SJCRH30 (cell line): ENCODE data around the gene ZBTB18. TPM values are rescaled to one million over a fixed set of nuclear protein-coding genes. Genes with fewer than 3 reads are reported as not detected.
A peak's percentile ranks its signal among the peaks of the same experiment; 100 is the strongest.
"Not testable (repeated sequence)": the region's sequence is repeated elsewhere in the genome, so short reads cannot be mapped to it uniquely, and the experiment has no call there.

Source experiments
- DNase-seq, 2 experiments: peaks; one replicate each; pipeline ENCODE4 v3.0.0-alpha.2; 2015 to 2020
- H3K27ac ChIP-seq: fragments of 250-450 bp; sonication (Bioruptor Pico); 2 replicates; pipeline ENCODE4 v1.5.1; 2020; ENCODE audit warnings: mild to moderate bottlenecking, moderate library complexity
- H3K27me3 ChIP-seq: fragments of 250-450 bp; sonication (Bioruptor Pico); 2 replicates; pipeline ENCODE4 v1.5.1; 2020; ENCODE audit warnings: mild to moderate bottlenecking, moderate library complexity
- H3K36me3 ChIP-seq: fragments of 250-450 bp; sonication (Bioruptor Pico); 2 replicates; pipeline ENCODE4 v1.5.1; 2020; ENCODE audit warnings: mild to moderate bottlenecking, moderate library complexity
- H3K4me1 ChIP-seq: fragments of 250-450 bp; sonication (Bioruptor Pico); 2 replicates; pipeline ENCODE4 v1.5.1; 2020; ENCODE audit warnings: mild to moderate bottlenecking, moderate library complexity
- H3K4me3 ChIP-seq: fragments of 250-450 bp; sonication (Bioruptor Pico); 2 replicates; pipeline ENCODE4 v1.5.1; 2020; ENCODE audit warnings: mild to moderate bottlenecking, moderate library complexity
- H3K9me3 ChIP-seq: fragments of 250-450 bp; sonication (Bioruptor Pico); replicated peaks from 2 replicates; pipeline ENCODE4 v1.5.1; 2020; ENCODE audit warnings: mild to moderate bottlenecking, moderate library complexity
- total RNA-seq: library from RNA; depleted of rRNA; stranded (reverse); fragments of >200 nt; shearing (Covaris generic); gene quantifications from 2 replicates; pipeline ENCODE4 v1.2.3, GENCODE V29; 2014

ZBTB18 gene
- total RNA-seq, 1 experiment from 2014 or later: 51.7 TPM

DNA sequence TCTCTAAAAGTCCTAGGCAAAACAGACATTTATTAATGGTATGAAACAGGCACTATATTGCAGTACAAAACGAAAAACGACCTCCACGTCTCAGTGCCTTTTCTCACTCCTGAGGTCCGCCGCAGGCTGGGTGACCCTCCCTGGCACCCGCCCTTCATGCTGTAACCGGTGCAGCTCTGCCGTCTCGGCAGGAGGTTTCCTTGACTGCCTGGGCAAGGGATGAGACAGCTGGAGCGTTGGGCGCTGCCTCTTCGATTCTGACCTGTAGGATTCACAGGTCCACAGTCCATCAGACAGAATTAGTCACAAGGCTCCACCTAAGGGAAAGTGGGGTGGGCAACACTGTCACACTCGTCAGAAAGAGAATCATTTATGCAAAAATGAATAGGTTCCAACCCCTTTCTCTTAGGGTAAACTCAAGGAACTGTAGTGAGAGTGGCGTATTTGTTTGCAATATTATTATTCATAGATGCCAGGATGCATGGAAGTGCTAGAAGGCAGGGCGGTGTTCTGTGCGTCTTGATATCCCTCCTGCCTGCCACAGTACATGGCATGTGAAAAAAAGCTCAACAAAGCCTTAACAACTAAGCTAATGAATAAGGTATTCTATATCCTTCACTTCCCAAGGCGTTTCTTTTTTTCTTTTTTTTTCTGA lies 23.5 kb upstream of the ZBTB18 start:
- DNase-seq: no peak
- no peak overlapping the region for H3K27ac ChIP-seq
- H3K27me3 ChIP-seq: no peaks in the 10 kb centered on the region
- no peaks in the 10 kb centered on the region for H3K36me3 ChIP-seq
- no peaks in the 10 kb centered on the region for H3K4me1 ChIP-seq
- no peaks in the 10 kb centered on the region for H3K9me3 ChIP-seq
- H3K4me3 ChIP-seq: no peak overlapping the region

DNA sequence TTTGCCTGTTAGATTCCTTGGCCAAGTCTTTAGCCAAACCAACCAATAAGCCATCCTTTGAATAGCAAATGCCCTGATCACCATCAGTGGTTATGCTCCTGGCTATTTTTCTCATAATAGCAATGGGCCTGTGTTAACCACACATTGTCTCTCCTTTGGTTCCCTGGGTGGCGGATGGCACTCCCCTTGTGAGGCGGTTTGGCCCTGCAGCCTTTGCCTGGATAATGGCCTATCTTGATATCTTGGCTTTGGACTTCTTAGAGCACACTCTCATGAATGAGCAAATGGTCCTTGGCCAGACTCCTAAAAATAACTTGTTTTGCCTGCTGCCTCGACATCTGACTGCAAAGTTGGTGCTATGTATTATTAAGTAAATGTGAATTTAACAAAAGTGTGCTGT lies 22.4 kb upstream of the ZBTB18 start:
- H3K4me3 ChIP-seq: no peak overlapping the region
- no peak for DNase-seq
- no peak overlapping the region for H3K27ac ChIP-seq
- H3K36me3 ChIP-seq: no peaks in the 10 kb centered on the region
- no peaks in the 10 kb centered on the region for H3K27me3 ChIP-seq
- no peaks in the 10 kb centered on the region for H3K4me1 ChIP-seq
- H3K9me3 ChIP-seq: no peaks in the 10 kb centered on the region

DNA sequence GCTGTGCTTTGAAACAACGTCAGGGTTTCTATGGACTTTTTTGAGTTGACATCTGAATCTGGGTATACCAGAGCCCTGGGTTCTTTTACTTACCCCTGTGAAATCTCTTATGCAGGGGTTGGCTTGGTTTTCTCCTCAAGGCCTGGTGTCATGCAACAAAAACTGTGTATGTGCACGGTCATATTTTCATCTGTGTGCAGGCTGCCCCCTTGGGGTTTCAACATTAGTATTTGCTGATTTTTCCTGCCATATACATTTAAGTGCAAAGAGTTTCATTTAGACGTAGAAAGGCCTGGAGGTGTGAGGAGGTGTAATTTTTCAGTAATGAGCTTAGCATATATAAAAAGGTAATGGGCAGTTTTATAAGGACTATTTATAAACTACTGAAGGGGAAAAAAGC lies 22.0 kb upstream of the ZBTB18 start:
- no peaks in the 10 kb centered on the region for H3K27me3 ChIP-seq
- no peak overlapping the region for H3K27ac ChIP-seq
- H3K4me1 ChIP-seq: no peaks in the 10 kb centered on the region
- H3K9me3 ChIP-seq: no peaks in the 10 kb centered on the region
- H3K36me3 ChIP-seq: no peaks in the 10 kb centered on the region
- no peak for DNase-seq
- H3K4me3 ChIP-seq: no peak overlapping the region

DNA sequence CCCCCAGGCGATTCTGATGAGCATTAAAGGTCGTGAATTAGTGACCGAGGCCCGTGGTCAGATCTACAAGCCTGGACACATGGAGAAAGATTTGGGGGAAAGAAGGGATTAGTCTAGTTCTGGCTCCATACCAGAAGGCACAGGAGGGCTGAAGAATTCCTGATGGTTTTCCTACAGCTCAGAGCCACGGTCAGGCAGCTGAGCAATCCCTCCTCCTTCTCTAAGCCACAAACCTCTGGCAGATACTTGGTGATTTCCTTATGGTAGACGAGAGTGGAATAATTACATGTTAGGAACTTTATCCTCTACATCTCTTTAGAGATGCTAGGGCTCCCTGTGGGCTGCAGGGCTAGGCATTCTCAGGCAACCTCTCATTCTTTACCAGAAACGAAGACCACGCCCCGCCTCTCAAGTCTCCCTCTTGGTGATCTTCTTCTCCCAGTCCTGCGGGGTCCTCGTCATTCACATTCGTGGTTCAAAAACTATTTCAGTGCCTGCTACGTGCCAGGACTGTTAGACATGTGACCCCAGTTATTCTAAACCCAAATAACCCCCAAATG lies 20.5 kb upstream of the ZBTB18 start:
- H3K4me1 ChIP-seq: no peaks in the 10 kb centered on the region
- DNase-seq: peak in 1 of 2 experiments; percentile 12
- H3K4me3 ChIP-seq: no peak overlapping the region

DNA sequence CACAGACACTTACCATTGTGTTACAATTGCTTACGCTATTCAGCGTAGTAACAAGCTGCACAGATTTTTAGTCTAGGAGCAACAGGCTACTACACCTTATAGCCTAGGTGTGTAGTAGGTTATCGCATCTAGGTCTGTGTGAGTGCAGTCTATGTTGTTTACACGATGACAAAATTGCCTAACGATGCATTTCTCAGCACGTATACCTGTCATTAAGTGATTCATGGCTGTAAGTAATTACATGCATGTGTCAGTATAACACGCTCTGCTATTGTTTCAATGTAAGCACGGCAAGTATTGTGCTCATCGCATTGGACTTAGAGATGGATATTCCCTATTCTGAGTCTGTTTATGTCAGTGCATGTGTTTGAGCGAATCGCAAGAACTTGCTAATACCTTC lies 15.7 kb upstream of the ZBTB18 start:
- Histone ChIP-seq H3K36me3 (no peaks in the 10 kb centered on the region), H3K9me3 (no peaks in the 10 kb centered on the region), H3K27ac (no peak overlapping the region), H3K27me3 (no peaks in the 10 kb centered on the region), H3K4me1 (no peaks in the 10 kb centered on the region), H3K4me3 (no peak overlapping the region)
- DNase-seq: no peak

More for the DNA sequence above, 20.5 kb upstream of the ZBTB18 start:
- Histone ChIP-seq H3K36me3 (no peaks in the 10 kb centered on the region), H3K27me3 (no peaks in the 10 kb centered on the region), H3K27ac (no peak overlapping the region), H3K9me3 (no peaks in the 10 kb centered on the region)

DNA sequence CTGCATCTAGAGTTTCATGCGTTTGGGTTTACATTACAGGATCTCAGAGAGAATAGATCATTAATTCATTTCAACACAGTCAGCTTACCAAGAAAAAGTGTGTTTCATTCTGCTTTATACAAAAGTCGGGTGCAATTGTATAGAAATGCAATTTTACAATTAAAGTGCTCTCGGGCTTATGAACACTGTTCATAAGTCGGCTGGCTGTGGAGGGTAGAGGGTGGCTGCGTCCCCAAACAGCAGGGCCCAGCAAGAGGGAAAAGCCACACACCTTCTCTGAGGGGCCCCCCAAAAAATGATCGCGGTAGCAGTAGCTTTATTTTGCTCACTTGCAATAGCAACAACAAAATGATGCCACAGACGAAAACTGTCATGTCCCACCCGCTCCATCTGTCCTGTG lies 13.8 kb upstream of the ZBTB18 start:
- H3K27me3 ChIP-seq: no peaks in the 10 kb centered on the region
- DNase-seq: no peak
- H3K36me3 ChIP-seq: no peaks in the 10 kb centered on the region
- H3K4me3 ChIP-seq: no peak overlapping the region
- H3K9me3 ChIP-seq: no peaks in the 10 kb centered on the region
- no peak overlapping the region for H3K27ac ChIP-seq
- no peaks in the 10 kb centered on the region for H3K4me1 ChIP-seq

DNA sequence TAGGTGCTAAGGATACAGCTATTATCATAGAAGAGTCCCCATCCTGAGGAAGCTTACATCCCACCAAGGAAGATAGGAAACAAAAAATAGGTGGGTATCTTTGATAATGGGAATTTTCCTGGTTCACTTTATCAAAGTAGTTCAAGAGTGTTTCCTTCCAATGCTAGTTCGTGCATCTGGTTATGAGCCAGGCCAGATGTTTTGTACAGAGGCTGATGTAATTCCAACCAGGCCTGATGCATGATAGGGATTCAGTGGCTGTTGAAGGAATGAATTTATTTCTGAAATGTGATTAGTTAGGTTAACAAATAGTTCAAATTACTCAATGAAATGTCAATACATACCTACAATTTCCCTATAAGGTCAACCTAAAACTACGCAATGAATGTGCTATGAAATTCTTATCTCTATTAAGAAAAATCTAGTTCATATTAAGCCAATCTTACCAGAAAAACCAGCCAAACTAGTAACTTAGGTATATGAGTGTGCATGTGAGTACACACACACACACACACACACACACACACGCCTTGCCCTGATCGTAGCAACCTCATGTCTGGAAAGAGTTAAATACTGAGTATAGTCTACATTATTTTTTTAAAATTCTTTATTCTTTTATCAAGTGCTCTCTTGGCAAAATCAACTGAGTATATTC lies 9.5 kb upstream of the ZBTB18 start:
- H3K4me1 ChIP-seq: no peaks in the 10 kb centered on the region
- no peak overlapping the region for H3K27ac ChIP-seq
- H3K9me3 ChIP-seq: no peaks in the 10 kb centered on the region
- no peak for DNase-seq
- no peak overlapping the region for H3K4me3 ChIP-seq
- H3K36me3 ChIP-seq: no peaks in the 10 kb centered on the region
- H3K27me3 ChIP-seq: no peaks in the 10 kb centered on the region

DNA sequence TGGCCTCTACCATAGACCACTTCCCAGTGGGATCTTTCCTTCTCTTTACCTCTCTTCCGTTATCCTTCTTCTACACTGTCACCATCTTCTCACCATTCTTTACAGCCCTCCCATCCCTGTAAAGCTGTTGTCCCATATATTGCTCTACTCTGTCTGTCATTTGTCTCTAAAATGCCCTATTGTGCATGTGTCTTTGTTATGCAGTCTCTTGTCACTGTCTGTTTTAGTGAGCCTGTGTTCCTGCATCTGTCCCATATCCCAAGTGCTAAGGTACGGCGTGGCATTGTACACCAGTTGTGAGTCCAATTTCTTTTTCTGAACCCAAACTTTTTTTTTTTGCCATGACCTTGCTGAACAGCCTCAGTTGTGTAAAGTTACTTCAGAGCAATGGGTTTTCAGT lies 8.8 kb upstream of the ZBTB18 start:
- no peak for DNase-seq
- H3K27ac ChIP-seq: no peak overlapping the region
- no peaks in the 10 kb centered on the region for H3K9me3 ChIP-seq
- no peak overlapping the region for H3K4me3 ChIP-seq
- no peaks in the 10 kb centered on the region for H3K4me1 ChIP-seq
- no peaks in the 10 kb centered on the region for H3K36me3 ChIP-seq
- H3K27me3 ChIP-seq: no peaks in the 10 kb centered on the region

DNA sequence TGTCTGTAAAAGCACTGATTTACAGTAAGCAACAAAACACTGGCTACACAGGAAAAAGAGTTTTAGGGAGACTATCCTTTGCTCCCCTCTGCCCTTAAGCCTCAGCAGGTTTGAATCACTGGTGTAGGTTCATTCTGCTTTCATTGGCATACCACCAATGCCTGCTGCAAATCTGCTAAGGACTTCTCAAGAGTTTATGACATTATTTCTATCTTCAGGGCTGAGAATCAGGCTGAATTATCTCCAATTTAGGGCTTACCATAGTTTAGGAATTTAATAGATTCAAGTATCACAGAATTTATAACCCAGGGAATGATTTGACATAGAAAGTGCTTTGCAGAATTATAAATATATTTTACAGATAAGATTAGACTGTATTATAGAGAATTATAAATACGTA lies 6.7 kb upstream of the ZBTB18 start:
- Histone ChIP-seq H3K27ac (no peak overlapping the region), H3K4me3 (no peak overlapping the region), H3K36me3 (no peaks in the 10 kb centered on the region), H3K4me1 (no peaks in the 10 kb centered on the region), H3K9me3 (no peaks in the 10 kb centered on the region), H3K27me3 (no peaks in the 10 kb centered on the region)
- no peak for DNase-seq

DNA sequence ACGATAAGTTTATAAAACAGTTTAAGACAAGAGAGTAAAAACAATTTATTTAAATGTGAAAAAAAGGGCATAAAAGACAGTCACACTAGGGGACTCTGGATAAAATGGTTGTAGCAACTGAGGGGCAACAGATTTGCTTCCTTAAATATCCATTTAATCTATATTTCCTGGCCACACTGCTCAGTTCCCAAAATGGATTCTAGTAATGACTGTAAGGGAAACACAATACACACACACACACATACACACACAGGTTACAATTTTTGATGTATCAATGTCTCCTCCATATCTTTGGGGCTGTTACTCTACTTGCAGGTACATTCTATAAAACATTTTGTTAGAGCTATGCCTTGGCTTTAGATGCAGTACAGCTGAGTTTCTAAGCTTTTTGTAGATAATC lies 4.8 kb upstream of the ZBTB18 start:
- not testable (repeated sequence) for H3K27ac ChIP-seq

DNA sequence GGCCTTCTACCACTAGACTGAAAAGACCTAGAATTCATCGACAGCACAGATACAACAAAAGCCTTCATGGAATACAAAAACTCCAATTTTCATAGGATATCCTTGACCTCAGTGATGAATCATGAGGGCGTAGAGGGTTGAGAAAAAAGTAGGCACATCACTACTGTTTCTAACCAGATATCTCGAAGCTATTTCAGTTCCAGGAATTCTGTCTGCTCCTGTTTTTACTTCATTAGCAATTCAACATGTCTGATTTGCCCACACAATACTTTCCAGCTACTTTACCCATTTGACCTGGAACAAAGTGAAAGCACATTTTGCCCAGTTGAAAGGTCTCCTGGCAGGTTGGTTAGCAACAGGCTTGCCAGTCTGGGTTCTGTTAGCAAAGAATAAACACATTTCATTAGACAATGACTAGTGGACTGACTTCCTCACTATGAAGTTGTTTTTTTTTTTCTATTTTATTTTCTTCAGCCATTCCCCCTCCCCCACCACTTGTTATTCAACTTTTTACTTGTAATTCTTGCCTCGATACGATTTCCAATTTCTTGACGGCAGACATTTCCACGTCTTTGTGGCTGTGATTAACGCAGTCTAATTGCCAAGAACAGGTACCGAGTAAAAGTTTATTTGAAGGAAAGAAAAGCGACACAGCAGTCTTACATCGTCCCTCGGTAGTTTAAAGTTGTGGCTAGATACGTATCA lies 4.0 kb upstream of the ZBTB18 start:
- Histone ChIP-seq H3K9me3 (no peaks in the 10 kb centered on the region), H3K36me3 (no peaks in the 10 kb centered on the region; the same call in 1 of the 2 replicates), H3K27ac (peak overlapping the region; percentile 93), H3K27me3 (no peaks in the 10 kb centered on the region), H3K4me3 (peak overlapping the region; percentile 74), H3K4me1 (no peaks in the 10 kb centered on the region)
- peak in 1 of 2 experiments; percentile 25 for DNase-seq

More for the DNA sequence above, 4.8 kb upstream of the ZBTB18 start:
- not testable (repeated sequence) for H3K9me3 ChIP-seq, H3K4me3 ChIP-seq, H3K4me1 ChIP-seq, H3K36me3 ChIP-seq, DNase-seq, H3K27me3 ChIP-seq

DNA sequence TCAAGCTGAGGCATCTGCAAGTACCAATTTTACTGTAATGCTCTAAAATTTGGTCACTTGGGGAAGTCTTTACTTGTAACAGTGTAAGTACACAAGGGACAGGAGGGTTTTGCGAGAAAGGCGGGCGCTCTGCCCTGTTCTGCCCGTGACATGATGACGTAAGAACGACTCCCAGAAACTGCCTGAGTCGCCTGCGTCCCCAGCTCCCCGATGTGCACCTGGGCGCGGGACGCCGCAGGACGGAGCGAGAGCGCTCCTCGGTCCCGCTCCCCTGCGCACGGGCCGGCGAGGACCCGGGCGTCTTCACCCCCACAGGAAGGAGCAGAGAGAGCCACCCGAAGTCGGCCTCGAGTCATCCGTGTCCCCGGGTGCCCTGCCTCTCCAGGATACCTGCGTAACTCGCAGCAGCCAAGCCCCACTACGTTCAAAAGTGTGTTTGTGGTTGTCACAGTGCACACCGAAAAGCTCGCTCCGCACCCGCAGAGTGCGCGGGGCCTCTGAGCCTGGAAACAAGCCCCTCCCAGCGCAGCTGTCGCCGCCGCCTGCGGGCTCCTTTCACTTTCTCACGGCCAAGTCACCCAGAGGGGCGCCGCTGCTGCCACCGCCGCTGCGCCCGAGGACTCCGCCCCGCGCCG lies 3.3 kb upstream of the ZBTB18 start:
- peaks cover 3% of the 10 kb centered on the region for H3K36me3 ChIP-seq
- 0 out of 2 replicates have a peak, but pooled peaks cover under 1% of the 10 kb centered on the region for H3K4me1 ChIP-seq
- H3K27me3 ChIP-seq: no peaks in the 10 kb centered on the region
- H3K4me3 ChIP-seq: peak overlapping the region; percentile 74
- peak in 1 of 2 experiments; percentile 65 for DNase-seq
- no peaks in the 10 kb centered on the region for H3K9me3 ChIP-seq
- H3K27ac ChIP-seq: peak overlapping the region; percentile 93

DNA sequence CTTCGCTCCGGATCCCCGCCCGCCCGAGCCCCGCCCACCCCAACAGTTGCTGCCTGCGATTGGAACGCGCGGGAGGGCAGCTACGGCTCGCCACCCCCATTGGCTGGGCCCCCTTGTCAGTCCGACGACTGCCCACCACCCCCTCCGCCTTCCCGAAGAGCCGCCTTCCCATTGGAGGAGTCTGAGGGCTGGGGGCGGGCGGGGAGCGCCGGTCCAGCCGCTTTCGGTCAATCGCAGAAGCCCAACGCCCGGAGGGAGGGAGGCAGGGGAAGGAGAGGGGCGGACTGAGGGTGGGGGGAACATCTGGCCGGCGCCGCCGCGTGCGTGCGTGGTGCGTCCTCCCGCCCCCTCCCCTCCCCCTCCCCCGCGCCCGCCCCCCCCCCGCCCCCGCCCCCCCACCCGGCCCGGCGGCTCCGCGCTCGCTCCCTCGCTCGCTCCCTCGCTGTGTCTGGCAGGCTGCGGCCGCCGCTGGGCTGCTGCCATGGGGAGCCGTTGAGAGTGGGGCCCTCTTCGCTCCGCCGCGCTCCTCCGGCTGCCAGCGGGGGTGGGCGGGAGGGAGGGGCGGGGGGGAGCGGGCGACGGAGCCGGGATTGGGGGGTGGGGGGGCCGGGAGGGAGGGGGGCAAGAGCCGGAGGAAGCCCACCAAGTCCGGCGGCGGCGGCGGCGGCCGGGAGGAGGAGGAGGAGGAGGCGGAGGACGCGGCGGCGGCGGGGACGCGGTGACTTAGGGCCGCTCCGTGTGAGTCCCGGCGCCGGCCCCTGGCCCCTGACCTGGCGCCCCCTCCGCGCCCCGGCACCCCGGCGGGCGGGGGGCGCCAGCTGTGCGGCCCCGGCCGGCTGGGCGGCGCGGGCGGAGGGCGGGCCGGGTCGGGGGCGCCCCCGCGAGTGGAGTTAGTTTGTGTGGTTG lies 2.6 kb upstream of the ZBTB18 start:
- no peaks in the 10 kb centered on the region for H3K27me3 ChIP-seq
- DNase-seq: peak; percentile 98 to 99
- H3K27ac ChIP-seq: peak overlapping the region; percentile 93
- no peaks in the 10 kb centered on the region for H3K9me3 ChIP-seq
- H3K4me3 ChIP-seq: peak overlapping the region; percentile 74
- peaks cover 8% of the 10 kb centered on the region for H3K4me1 ChIP-seq
- H3K36me3 ChIP-seq: peaks cover 8% of the 10 kb centered on the region
